Common myeloid progenitor, CD34-positive (primary cell): ENCODE results near the gene PLCH2.

Experiments used
- CTCF ChIA-PET: fragments of 350-600 bp; sonication (Branson Sonifier 250); formaldehyde crosslinking; loops from one replicate; lab custom pipeline; 2021; ENCODE audit warnings: antibody characterized with exemption; lab: Charles Lee
- POLR2A ChIA-PET: fragments of 350-600 bp; sonication (Branson Sonifier 250); formaldehyde crosslinking; loops from one replicate; lab custom pipeline; 2021; ENCODE audit warnings: antibody characterized with exemption; lab: Charles Lee
- DNase-seq, 3 donors: peaks; one replicate each; pipeline versions ENCODE4 v3.0.0 to v3.0.0-alpha.2; 2013
- H3K27ac ChIP-seq, 2 experiments: 1 replicate in 1 of 2; 2 replicates in 1 of 2; pipeline ENCODE4 v1.7.0; 2013; ENCODE audit warnings: inconsistent platforms in 2 of 2, low read length in 2 of 2, mild to moderate bottlenecking in 2 of 2, low read depth in 1 of 2, moderate library complexity in 1 of 2; ENCODE audit not compliant: severe bottlenecking in 2 of 2, insufficient read depth in 1 of 2, poor library complexity in 1 of 2
- H3K27me3 ChIP-seq, 5 experiments: replicated peaks in 2 of 5; 1 replicate in 3 of 5; 2 replicates in 2 of 5; pipeline versions ENCODE4 v1.6.1 to v1.7.0; 2013; ENCODE audit warnings: low read length in 4 of 5, mild to moderate bottlenecking in 2 of 5, moderate library complexity in 2 of 5, inconsistent platforms in 1 of 5; ENCODE audit not compliant: insufficient read depth in 5 of 5, control insufficient read depth in 4 of 5
- H3K36me3 ChIP-seq, 4 experiments: 1 replicate in 2 of 4; 2 replicates in 2 of 4; pipeline versions ENCODE4 v1.6.1 to v1.7.0; 2013; ENCODE audit warnings: low read length in 3 of 4, control low read depth in 1 of 4, mild to moderate bottlenecking in 1 of 4; ENCODE audit not compliant: control insufficient read depth in 4 of 4, insufficient read depth in 4 of 4
- H3K4me1 ChIP-seq, 4 experiments: 1 replicate in 3 of 4; 2 replicates in 1 of 4; pipeline versions ENCODE4 v1.6.1 to v1.7.1; 2013; ENCODE audit warnings: low read length in 3 of 4, mild to moderate bottlenecking in 3 of 4, control low read depth in 1 of 4, inconsistent platforms in 1 of 4, moderate library complexity in 1 of 4; ENCODE audit not compliant: control insufficient read depth in 4 of 4, insufficient read depth in 4 of 4; ENCODE audit errors: control extremely low read depth in 1 of 4
- H3K4me3 ChIP-seq, 7 experiments: 1 replicate in 4 of 7; 2 replicates in 3 of 7; pipeline versions ENCODE4 v1.5.1 to v1.7.0; 2013; ENCODE audit warnings: mild to moderate bottlenecking in 7 of 7, low read length in 6 of 7, moderate library complexity in 6 of 7, inconsistent platforms in 2 of 7, low read depth in 2 of 7, control low read depth in 1 of 7; ENCODE audit not compliant: insufficient read depth in 4 of 7, control insufficient read depth in 1 of 7; ENCODE audit errors: extremely low read depth in 1 of 7
- H3K9me3 ChIP-seq, 5 experiments: 1 replicate in 4 of 5; 2 replicates in 1 of 5; pipeline versions ENCODE4 v1.6.1 to v1.7.1; 2013; ENCODE audit warnings: low read length in 4 of 5, mild to moderate bottlenecking in 2 of 5, inconsistent platforms in 1 of 5, low read depth in 1 of 5, moderate library complexity in 1 of 5; ENCODE audit not compliant: control insufficient read depth in 4 of 5, insufficient read depth in 2 of 5; ENCODE audit errors: control extremely low read depth in 1 of 5
- WGBS: methylation state at CpG from one replicate; pipeline ENCODE4 v1.1.5; 2013; ENCODE audit not compliant: insufficient coverage; 5-methylcytosine and 5-hydroxymethylcytosine counted together

The PLCH2 gene

DNA sequence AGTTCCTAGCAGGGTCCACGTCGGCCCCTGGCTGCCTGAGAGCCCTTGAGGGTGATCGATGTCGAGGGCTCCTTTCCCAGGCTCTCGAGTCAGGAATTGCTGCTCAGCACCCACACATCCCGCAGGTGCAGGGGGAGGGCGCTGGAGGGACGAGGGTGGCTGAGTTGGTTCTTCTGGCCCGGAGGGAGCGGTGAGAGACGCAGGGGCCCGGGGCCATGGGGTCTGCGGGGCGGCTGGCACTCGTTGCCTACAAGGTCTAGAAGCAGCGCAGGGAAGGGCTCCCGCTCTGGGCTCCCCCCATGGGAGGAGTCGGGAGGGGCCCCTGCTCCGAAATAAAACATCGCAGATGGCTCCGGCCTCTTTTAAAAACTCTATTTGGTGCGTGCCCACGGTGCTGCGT lies 32.1 kb downstream of the PLCH2 start:
- Histone ChIP-seq H3K4me3 (no peak overlapping the region), H3K27ac (no peak overlapping the region), H3K27me3 (peaks cover 0 to 14% (median 0%) of the 10 kb centered on the region in 5 experiments), H3K4me1 (peaks cover 0 to 5% (median 2%) of the 10 kb centered on the region in 4 experiments), H3K9me3 (no peaks in the 10 kb centered on the region), H3K36me3 (peaks cover 2 to 61% (median 39%) of the 10 kb centered on the region in 4 experiments)
- no peak for DNase-seq
- ChIA-PET CTCF (interaction anchor here (0.6 kb wide), 1 partner anchor 10 kb away, joined by 3 read pairs; no protein-coding TSS in a partner anchor), POLR2A (no interaction called here)
- WGBS = 93% methylated on average over 17 of the region's 24 CpGs

DNA sequence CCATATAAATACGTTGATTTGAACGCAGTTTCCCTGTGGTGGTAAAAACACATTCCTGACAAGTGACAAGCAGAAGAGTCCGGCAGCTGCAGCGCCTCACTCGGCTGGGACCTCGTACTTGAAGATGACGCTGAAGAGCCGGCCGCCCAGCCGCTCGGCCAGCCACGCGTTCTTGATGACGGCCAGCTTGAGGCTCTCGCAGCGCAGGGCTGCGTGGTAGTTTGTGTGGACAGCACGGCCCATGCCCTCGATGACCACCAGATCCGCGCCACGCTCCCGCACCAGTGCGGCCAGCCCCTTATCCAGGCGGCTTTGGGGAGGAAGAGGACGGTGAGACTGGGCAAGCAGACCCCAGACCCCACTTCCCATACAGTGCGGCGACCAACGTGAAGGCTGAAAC lies 32.7 kb downstream of the PLCH2 start:
- peaks cover 2 to 67% (median 42%) of the 10 kb centered on the region in 4 experiments for H3K36me3 ChIP-seq
- WGBS = 97% methylated on average over 26 of the region's 29 CpGs
- DNase-seq = no peak
- ChIA-PET CTCF (interaction anchor here (0.6 kb wide), 1 partner anchor 11 kb away, joined by 3 read pairs; no protein-coding TSS in a partner anchor), POLR2A (interaction anchor here (0.6 kb wide), 1 partner anchor 32 kb away, joined by 3 read pairs; no protein-coding TSS in a partner anchor)
- peaks cover 0 to 5% (median 2%) of the 10 kb centered on the region in 4 experiments for H3K4me1 ChIP-seq
- no peak overlapping the region for H3K4me3 ChIP-seq
- H3K27me3 ChIP-seq = peaks cover 0 to 10% (median 0%) of the 10 kb centered on the region in 5 experiments
- no peak overlapping the region for H3K27ac ChIP-seq
- no peaks in the 10 kb centered on the region for H3K9me3 ChIP-seq

GRCh38 chr1:2509589-2509988 lies 33.5 kb downstream of the PLCH2 start:
- Histone ChIP-seq H3K9me3 (no peaks in the 10 kb centered on the region), H3K4me1 (peaks cover 0 to 5% (median 2%) of the 10 kb centered on the region in 4 experiments), H3K27ac (no peak overlapping the region), H3K27me3 (peaks cover 0 to 2% (median 0%) of the 10 kb centered on the region in 5 experiments), H3K4me3 (no peak overlapping the region), H3K36me3 (peaks cover 4 to 73% (median 47%) of the 10 kb centered on the region in 4 experiments)
- DNase-seq = no peak
- POLR2A ChIA-PET = no interaction called here
- 100% methylated on average over 8 of the region's 11 CpGs for WGBS
- CTCF ChIA-PET = interaction anchor here (1.4 kb wide), 1 partner anchor 22 kb away, joined by 3 read pairs; no protein-coding TSS in a partner anchor

GRCh38 chr1:2510366-2511155 lies 34.5 kb downstream of the PLCH2 start:
- WGBS = 98% methylated on average over 22 of the region's 27 CpGs

GRCh38 chr1:2512862-2513421 lies 36.9 kb downstream of the PLCH2 start:
- peaks cover 4 to 96% (median 68%) of the 10 kb centered on the region in 4 experiments for H3K36me3 ChIP-seq
- CTCF ChIA-PET = no interaction called here
- POLR2A ChIA-PET = no interaction called here
- no peaks in the 10 kb centered on the region for H3K9me3 ChIP-seq
- 93% methylated on average over 28 of the region's 31 CpGs for WGBS
- H3K4me3 ChIP-seq = no peak overlapping the region
- H3K27ac ChIP-seq = no peak overlapping the region
- DNase-seq = no peak
- no peaks in the 10 kb centered on the region for H3K27me3 ChIP-seq
- no peaks in the 10 kb centered on the region for H3K4me1 ChIP-seq

More at GRCh38 chr1:2510366-2511155, 34.5 kb downstream of the PLCH2 start:
- Histone ChIP-seq H3K4me1 (peaks cover 0 to 5% (median 2%) of the 10 kb centered on the region in 4 experiments), H3K9me3 (no peaks in the 10 kb centered on the region), H3K4me3 (no peak overlapping the region), H3K36me3 (peaks cover 4 to 80% (median 55%) of the 10 kb centered on the region in 4 experiments), H3K27ac (no peak overlapping the region), H3K27me3 (no peaks in the 10 kb centered on the region)
- ChIA-PET POLR2A (no interaction called here), CTCF (interaction anchor here (1.4 kb wide), 1 partner anchor 23 kb away, joined by 3 read pairs; no protein-coding TSS in a partner anchor)
- no peak for DNase-seq

DNA sequence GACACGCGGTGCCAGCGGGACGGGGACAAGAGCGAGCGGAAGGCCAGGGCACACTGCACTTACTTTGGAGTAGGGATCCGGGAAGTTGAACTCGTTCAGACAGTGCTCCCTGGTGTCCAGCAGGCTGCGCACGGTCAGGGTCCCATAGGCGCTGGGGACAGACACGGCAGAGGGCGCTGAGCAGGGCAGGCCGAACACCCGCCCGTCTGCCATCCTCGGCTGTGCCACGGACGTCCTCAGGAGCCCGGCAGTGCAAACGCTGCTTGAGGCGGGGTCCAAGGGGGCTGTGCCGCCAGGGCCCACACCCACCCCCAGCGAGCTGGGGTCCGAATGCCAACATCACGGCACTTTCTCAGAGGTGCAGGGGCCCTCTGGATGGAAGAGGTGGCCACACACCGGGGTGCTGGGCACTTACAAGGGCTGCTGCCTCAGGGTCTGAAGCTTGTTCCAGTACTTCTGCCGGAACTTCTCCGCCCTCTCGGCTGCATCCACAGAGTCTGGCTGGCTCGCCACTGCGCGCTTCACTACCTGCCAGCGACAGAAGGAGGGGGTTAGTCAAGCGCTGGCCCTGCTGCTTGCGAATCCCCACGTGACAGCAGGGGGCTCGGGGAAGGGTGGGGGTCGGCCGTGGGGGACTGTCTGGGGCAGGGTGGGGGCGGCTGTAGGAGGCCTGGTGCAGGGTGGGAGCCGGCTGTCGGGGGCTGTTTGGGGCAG lies 38.0 kb downstream of the PLCH2 start:
- ChIA-PET POLR2A (no interaction called here), CTCF (no interaction called here)
- H3K4me3 ChIP-seq = no peak overlapping the region
- 98% methylated on average over 33 of the region's 43 CpGs for WGBS
- H3K27me3 ChIP-seq = no peaks in the 10 kb centered on the region
- DNase-seq = no peak
- H3K36me3 ChIP-seq = peaks cover 3 to 96% (median 75%) of the 10 kb centered on the region in 4 experiments
- no peaks in the 10 kb centered on the region for H3K9me3 ChIP-seq
- H3K4me1 ChIP-seq = no peaks in the 10 kb centered on the region
- H3K27ac ChIP-seq = no peak overlapping the region
